ENCODE results near the gene BFSP2. TPM values are rescaled to one million over a fixed set of nuclear protein-coding genes. Genes with fewer than 3 reads are reported as not detected.

The BFSP2 gene
- polyA plus RNA-seq, 1 experiment = not detected

DNA sequence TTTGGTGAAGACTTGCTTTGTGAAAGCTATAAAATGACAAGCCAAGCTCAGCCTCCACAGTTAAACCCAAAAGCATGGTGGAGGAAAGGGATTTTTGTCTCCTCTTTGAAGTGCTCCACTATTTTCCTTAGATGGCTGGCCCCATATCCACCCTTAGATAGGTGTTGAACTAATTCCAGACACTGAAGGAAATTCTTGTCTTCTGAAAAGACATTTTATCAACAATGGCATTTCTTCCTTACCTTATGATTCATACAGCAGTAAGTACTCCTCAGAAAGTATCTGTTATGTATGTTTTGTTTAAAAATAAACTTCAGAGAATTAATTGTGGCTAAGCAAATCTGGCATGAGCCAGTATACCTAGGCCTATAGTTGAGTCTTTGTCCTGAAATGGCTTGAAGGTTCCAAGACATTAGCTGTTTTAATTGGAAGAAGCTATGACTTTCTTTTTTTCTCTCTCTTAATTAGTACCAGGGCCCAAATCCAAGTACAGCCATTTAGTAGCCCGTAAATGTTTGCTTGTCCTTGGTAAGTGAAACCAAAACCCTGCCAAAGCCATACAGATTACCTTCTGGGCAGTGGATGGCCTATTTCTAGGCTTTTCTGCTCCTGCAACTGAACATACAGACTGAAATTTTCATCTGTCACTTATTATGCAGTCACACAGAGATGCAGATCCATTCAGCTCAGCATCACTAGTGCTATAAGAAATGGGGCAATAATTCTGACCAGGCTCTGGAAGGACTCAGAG lies 5.1 kb upstream of the BFSP2 start:
- POLR2A ChIA-PET = no interaction called here
- Histone ChIP-seq H3K27me3 (ENCODE audit: control insufficient read depth, insufficient read depth, low read length) (no peaks in the 10 kb centered on the region), H3K4me3 (ENCODE audit: low read depth, low read length) (no peak overlapping the region), H3K9me3 (ENCODE audit: control insufficient read depth, insufficient read depth, low read length) (peaks cover 8% of the 10 kb centered on the region), H3K27ac (ENCODE audit: low read depth, low read length) (no peak overlapping the region)
- no peak for DNase-seq (ENCODE audit: low read depth, low spot score)
- CTCF ChIA-PET = no interaction called here
- TF ChIP-seq, protein P1, sequence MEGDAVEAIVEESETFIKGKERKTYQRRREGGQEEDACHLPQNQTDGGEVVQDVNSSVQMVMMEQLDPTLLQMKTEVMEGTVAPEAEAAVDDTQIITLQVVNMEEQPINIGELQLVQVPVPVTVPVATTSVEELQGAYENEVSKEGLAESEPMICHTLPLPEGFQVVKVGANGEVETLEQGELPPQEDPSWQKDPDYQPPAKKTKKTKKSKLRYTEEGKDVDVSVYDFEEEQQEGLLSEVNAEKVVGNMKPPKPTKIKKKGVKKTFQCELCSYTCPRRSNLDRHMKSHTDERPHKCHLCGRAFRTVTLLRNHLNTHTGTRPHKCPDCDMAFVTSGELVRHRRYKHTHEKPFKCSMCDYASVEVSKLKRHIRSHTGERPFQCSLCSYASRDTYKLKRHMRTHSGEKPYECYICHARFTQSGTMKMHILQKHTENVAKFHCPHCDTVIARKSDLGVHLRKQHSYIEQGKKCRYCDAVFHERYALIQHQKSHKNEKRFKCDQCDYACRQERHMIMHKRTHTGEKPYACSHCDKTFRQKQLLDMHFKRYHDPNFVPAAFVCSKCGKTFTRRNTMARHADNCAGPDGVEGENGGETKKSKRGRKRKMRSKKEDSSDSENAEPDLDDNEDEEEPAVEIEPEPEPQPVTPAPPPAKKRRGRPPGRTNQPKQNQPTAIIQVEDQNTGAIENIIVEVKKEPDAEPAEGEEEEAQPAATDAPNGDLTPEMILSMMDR (IDR thresholded peaks at IDR 0.05; ENCODE audit: low read depth, low read length) = no peak

DNA sequence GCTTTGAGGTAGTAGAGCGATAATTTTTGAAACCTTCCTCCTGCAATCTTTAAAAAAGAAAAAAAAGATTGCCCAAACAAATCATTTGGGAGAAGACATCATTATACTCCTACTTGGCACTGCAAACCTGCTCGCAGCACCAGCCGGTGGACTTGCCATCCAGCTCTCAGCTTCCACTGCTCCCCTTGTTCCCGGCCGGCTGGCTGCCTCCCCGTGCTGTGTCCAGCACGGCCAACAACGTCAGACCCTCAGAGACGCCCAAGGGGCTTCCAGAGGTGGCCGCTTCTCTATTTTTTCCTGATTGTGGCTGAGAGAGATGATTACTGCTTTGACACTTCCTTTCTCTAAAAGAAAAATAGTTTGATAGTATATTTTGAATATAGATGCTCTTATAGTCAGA lies 3.0 kb upstream of the BFSP2 start:
- Histone ChIP-seq H3K9me3 (ENCODE audit: control insufficient read depth, insufficient read depth, low read length) (peaks cover 8% of the 10 kb centered on the region), H3K27me3 (ENCODE audit: control insufficient read depth, insufficient read depth, low read length) (no peaks in the 10 kb centered on the region), H3K4me3 (ENCODE audit: low read depth, low read length) (no peak overlapping the region), H3K27ac (ENCODE audit: low read depth, low read length) (no peak overlapping the region)
- POLR2A ChIA-PET = no interaction called here
- TF ChIP-seq, protein P1 (IDR thresholded peaks at IDR 0.05; ENCODE audit: low read depth, low read length) = no peak
- no peak for DNase-seq (ENCODE audit: low read depth, low spot score)
- CTCF ChIA-PET = interaction anchor here (0.9 to 1.1 kb wide), 3 partner anchors 355 to 666 kb away, joined by 3 to 5 read pairs (median 4); no protein-coding TSS in a partner anchor

DNA sequence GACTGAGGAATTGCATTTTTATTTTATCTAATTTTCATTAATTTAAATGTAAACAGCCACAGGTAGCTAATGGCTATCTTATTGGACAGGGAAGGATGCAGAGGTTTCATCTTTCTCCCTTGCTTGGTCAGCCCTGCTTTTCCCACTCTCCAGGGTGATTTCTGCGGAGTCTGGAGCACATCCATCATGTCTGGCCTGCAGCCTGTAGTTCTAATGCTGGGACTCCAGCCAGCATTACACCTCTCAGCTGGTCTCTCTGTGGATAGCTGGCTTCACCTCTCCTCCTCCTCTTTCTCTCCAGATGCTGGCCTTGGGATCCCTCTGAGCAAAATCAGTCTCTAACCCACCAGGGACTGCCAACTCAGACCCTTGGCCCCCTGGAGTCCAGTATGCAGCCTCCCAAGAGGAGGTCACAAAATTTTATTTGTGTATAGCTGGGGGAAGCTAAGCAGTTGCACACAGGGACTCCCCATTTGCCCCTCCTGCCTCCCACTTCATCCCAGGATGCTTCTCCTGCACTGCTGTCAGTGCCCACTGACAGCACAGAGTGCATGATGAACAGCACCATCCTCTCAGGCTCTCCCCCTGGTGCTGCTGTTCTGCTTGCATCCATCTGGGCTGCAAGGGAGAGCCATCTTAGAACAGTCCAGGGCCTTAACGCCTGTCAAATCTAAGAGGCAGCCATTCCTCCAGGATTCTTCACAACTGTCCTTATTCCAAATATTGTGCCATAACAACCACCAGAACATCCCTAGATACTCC lies 1.7 kb downstream of the BFSP2 start:
- no peaks in the 10 kb centered on the region for H3K27me3 ChIP-seq (ENCODE audit: control insufficient read depth, insufficient read depth, low read length)
- TF ChIP-seq, protein P1 (IDR thresholded peaks at IDR 0.05; ENCODE audit: low read depth, low read length) = no peak
- H3K27ac ChIP-seq (ENCODE audit: low read depth, low read length) = no peak overlapping the region
- POLR2A ChIA-PET = no interaction called here
- H3K9me3 ChIP-seq (ENCODE audit: control insufficient read depth, insufficient read depth, low read length) = no peaks in the 10 kb centered on the region; the same call in 1 of the 2 replicates
- H3K4me3 ChIP-seq (ENCODE audit: low read depth, low read length) = no peak overlapping the region
- DNase-seq (ENCODE audit: low read depth, low spot score) = peak; percentile 43
- CTCF ChIA-PET = interaction anchor here (0.8 to 2.1 kb wide), 8 partner anchors 12 to 676 kb away, joined by 3 to 11 read pairs (median 5); no protein-coding TSS in a partner anchor

DNA sequence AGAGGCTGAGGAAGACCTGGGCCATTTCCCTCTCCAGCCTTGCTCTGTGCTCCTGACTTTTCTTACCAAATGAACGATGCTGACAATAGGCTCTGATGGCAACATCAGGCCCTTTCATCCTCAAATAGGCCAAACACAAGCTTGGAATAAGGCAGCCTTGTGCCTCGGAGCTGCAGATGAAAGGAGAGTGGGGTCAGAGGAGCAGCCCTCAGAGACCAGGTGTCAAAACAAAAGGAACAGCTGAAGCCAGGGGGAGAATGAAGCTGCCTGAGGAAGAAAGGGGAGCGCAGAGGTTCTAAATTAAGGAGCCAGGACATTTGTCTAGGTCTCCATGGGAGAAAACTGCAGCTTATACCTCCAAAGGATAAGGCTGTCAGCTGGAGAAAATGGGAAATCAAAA lies 5.1 kb downstream of the BFSP2 start:
- H3K27ac ChIP-seq (ENCODE audit: low read depth, low read length) = no peak overlapping the region
- TF ChIP-seq, protein P1 (IDR thresholded peaks at IDR 0.05; ENCODE audit: low read depth, low read length) = no peak
- POLR2A ChIA-PET = no interaction called here
- DNase-seq (ENCODE audit: low read depth, low spot score) = no peak
- no peaks in the 10 kb centered on the region; the same call in 1 of the 2 replicates for H3K9me3 ChIP-seq (ENCODE audit: control insufficient read depth, insufficient read depth, low read length)
- no peaks in the 10 kb centered on the region for H3K27me3 ChIP-seq (ENCODE audit: control insufficient read depth, insufficient read depth, low read length)
- no peak overlapping the region for H3K4me3 ChIP-seq (ENCODE audit: low read depth, low read length)
- CTCF ChIA-PET = no interaction called here

DNA sequence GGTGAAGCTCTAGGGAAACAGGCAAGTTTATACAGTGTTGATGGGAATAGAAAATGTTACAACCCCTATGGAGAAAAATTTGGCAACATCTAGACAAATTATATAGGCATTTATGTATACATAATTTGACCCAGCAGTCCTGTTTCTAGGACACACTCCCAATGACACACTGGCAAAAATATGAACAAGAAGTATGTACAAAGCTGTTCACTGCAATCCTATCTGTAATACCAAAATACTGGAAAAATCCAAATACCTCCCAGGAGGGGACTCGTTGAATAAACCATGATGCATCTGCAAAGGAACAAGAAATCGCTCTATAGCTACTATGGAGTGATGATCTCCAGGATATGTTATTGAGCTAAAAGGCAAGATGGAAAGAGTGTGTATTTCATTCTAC lies 8.5 kb downstream of the BFSP2 start:
- H3K9me3 ChIP-seq (ENCODE audit: control insufficient read depth, insufficient read depth, low read length) = no peaks in the 10 kb centered on the region
- POLR2A ChIA-PET = interaction anchor here (1.2 kb wide), 1 partner anchor 13 kb away, joined by 8 read pairs; no protein-coding TSS in a partner anchor
- CTCF ChIA-PET = interaction anchor here (0.5 to 1.7 kb wide), 5 partner anchors 14 to 682 kb away, joined by 3 to 13 read pairs (median 3); no protein-coding TSS in a partner anchor
- H3K4me3 ChIP-seq (ENCODE audit: low read depth, low read length) = no peak overlapping the region
- no peak overlapping the region for H3K27ac ChIP-seq (ENCODE audit: low read depth, low read length)
- no peaks in the 10 kb centered on the region for H3K27me3 ChIP-seq (ENCODE audit: control insufficient read depth, insufficient read depth, low read length)
- DNase-seq (ENCODE audit: low read depth, low spot score) = no peak
- TF ChIP-seq, protein P1 (IDR thresholded peaks at IDR 0.05; ENCODE audit: low read depth, low read length) = no peak

Data from AG04450 (cell line).